HepG2 (cell line): Measurements from ENCODE around the gene CHST11. TPM values are rescaled to one million over a fixed set of nuclear protein-coding genes. Genes with fewer than 3 reads are reported as not detected.

Experiments
- ATAC-seq: fragments of 200-7000 bp; cut with Tn5 transposase; 3 replicates; pipeline ENCODE4 v1.9.1; 2020; ENCODE audit warnings: mild to moderate bottlenecking, moderate library complexity
- BruUV-seq: library from RNA; stranded (reverse); fragments of 400-500 nt; replicated peaks from 2 replicates; lab custom pipeline; 2021; lab: Mats Ljungman, UMichigan
- CTCF ChIA-PET: fragments of 300-600 bp; formaldehyde crosslinking; extraction: SDS; loops from one replicate; lab custom pipeline; 2021; ENCODE audit warnings: low total read pairs, inconsistent platforms, low intra/inter-chr PET ratio; lab: Yijun Ruan, JAX
- POLR2A ChIA-PET: fragments of 350-600 bp; sonication (Branson Sonifier 250); formaldehyde crosslinking; loops from one replicate; lab custom pipeline; 2020; ENCODE audit warnings: antibody characterized with exemption, inconsistent platforms; lab: Yijun Ruan, JAX
- DNase-seq: peaks from one replicate; pipeline ENCODE4 v3.0.0-alpha.2; 2015; ENCODE audit warnings: low spot score
- FAIRE-seq: peaks from 3 replicates; lab custom pipeline; 2011; peaks lifted over from hg19 to GRCh38; lab: Jason Lieb, UNC
- H2AFZ ChIP-seq: one replicate; pipeline ENCODE4 v1.6.1; 2011; ENCODE audit warnings: low read length, inconsistent platforms
- H3K27ac ChIP-seq: fragments of 300-600 bp; 3 replicates; pipeline ENCODE4 v1.8.0; 2011; ENCODE audit warnings: mixed run types, mild to moderate bottlenecking, mixed read lengths, low read length, inconsistent platforms; ENCODE audit not compliant: insufficient read depth; ENCODE audit errors: extremely low read length
- H3K27me3 ChIP-seq, 2 experiments: fragments of 200-600 bp in 1 of 2; 2 replicates in 1 of 2; 3 replicates in 1 of 2; pipeline versions ENCODE4 v1.6.0 to v1.8.0; 2011; ENCODE audit warnings: low read length in 2 of 2, mild to moderate bottlenecking in 2 of 2, moderate library complexity in 2 of 2, inconsistent platforms in 1 of 2; ENCODE audit not compliant: insufficient read depth in 2 of 2, control insufficient read depth in 1 of 2
- H3K36me3 ChIP-seq, 2 experiments: fragments of 200-600 bp in 1 of 2; replicated peaks in 1 of 2; 2 replicates in 1 of 2; 3 replicates in 1 of 2; pipeline versions ENCODE4 v1.5.1 to v1.8.0; 2011; ENCODE audit warnings: low read length in 2 of 2, inconsistent platforms in 1 of 2; ENCODE audit not compliant: insufficient read depth in 2 of 2, control insufficient read depth in 1 of 2
- H3K4me1 ChIP-seq: 2 replicates; pipeline ENCODE4 v1.5.1; 2012; ENCODE audit warnings: low read length, inconsistent platforms; ENCODE audit not compliant: insufficient read depth
- H3K4me2 ChIP-seq: 2 replicates; pipeline ENCODE4 v1.6.0; 2011; ENCODE audit warnings: low read depth, low read length, inconsistent platforms
- H3K4me3 ChIP-seq, 3 experiments: fragments of 200-600 bp in 1 of 3; sonication (generic), shearing (Covaris generic) in 1 of 3; replicated peaks in 1 of 3; 2 replicates each; pipeline ENCODE4 v1.5.1; 2011 to 2016; ENCODE audit warnings: low read length in 3 of 3, inconsistent platforms in 2 of 3, low read depth in 2 of 3, mild to moderate bottlenecking in 2 of 3, control low read depth in 1 of 3, mixed read lengths in 1 of 3; ENCODE audit not compliant: insufficient read depth in 1 of 3
- H3K79me2 ChIP-seq: one replicate; pipeline ENCODE4 v1.6.1; 2011; ENCODE audit warnings: low read length, inconsistent platforms; ENCODE audit not compliant: insufficient read depth
- H3K9ac ChIP-seq: 2 replicates; pipeline ENCODE4 v1.6.0; 2011; ENCODE audit warnings: mild to moderate bottlenecking, low read depth, low read length, inconsistent platforms; ENCODE audit not compliant: insufficient read depth
- H3K9me3 ChIP-seq: 2 replicates; pipeline ENCODE4 v1.5.1; 2012; ENCODE audit warnings: mild to moderate bottlenecking, low read length
- H4K20me1 ChIP-seq: 2 replicates; pipeline ENCODE4 v1.6.0; 2011; ENCODE audit warnings: inconsistent platforms, mild to moderate bottlenecking, low read length, moderate library complexity; ENCODE audit not compliant: insufficient read depth
- ASH2L ChIP-seq: fragments of 300-600, 200-600 bp; sonication (generic); IDR thresholded peaks from 2 replicates; pipeline ENCODE4 v1.7.0; 2017; ENCODE audit warnings: low read depth, mild to moderate bottlenecking, moderate library complexity, mixed read lengths, low read length; ENCODE audit not compliant: insufficient read length
- KMT2A ChIP-seq: sonication (generic); formaldehyde crosslinking; IDR thresholded peaks from 2 replicates; pipeline ENCODE4 v1.4.0; 2020; ENCODE audit warnings: missing genetic modification reagents
- MEIS2 ChIP-seq: sonication (generic); formaldehyde crosslinking; IDR thresholded peaks from 2 replicates; pipeline ENCODE4 v1.9.0; 2021; ENCODE audit warnings: mild to moderate bottlenecking, missing genetic modification reagents
- MTA3 ChIP-seq: sonication (generic); formaldehyde crosslinking; IDR thresholded peaks from 2 replicates; pipeline ENCODE4 v1.4.0; 2020; ENCODE audit warnings: missing genetic modification reagents
- RXRB ChIP-seq: IDR thresholded peaks from 2 replicates; pipeline ENCODE4 v1.6.1; 2016; ENCODE audit warnings: borderline replicate concordance, missing genetic modification reagents, missing compliant biosample characterization
- SETDB1 ChIP-seq: sonication (generic); formaldehyde crosslinking; IDR thresholded peaks from 2 replicates; pipeline ENCODE4 v1.5.1; 2020; ENCODE audit warnings: missing genetic modification reagents, mild to moderate bottlenecking, borderline replicate concordance
- ZNF232 ChIP-seq: sonication (generic); formaldehyde crosslinking; IDR thresholded peaks from 2 replicates; pipeline ENCODE4 v1.4.0; 2020; ENCODE audit warnings: missing genetic modification reagents, borderline replicate concordance
- ZNF337 ChIP-seq: sonication (generic); formaldehyde crosslinking; IDR thresholded peaks from 2 replicates; pipeline ENCODE4 v1.5.1; 2020; ENCODE audit warnings: missing genetic modification reagents, low read depth, mild to moderate bottlenecking, borderline replicate concordance
- ZNF768 ChIP-seq: sonication (generic); formaldehyde crosslinking; IDR thresholded peaks from 2 replicates; pipeline ENCODE4 v1.4.0; 2020; ENCODE audit warnings: missing genetic modification reagents
- ZNF782 ChIP-seq: sonication (generic); formaldehyde crosslinking; IDR thresholded peaks from 2 replicates; pipeline ENCODE4 v1.4.0; 2020; ENCODE audit warnings: missing genetic modification reagents, mild to moderate bottlenecking, borderline replicate concordance
- WGBS: methylation state at CpG from one replicate; pipeline ENCODE4 v1.1.6; 2017; ENCODE audit warnings: low lambda C conversion rate; 5-methylcytosine and 5-hydroxymethylcytosine counted together
- in situ Hi-C: cut with HindIII; loops from 2 replicates; pipeline ENCODE4 v1.10.0; 2017; ENCODE audit warnings: low pct_unique_long_range_greater_than_20kb; ENCODE audit not compliant: extremely low pct_ligation_motif_present
- intact Hi-C: fragments of 100-400 bp; cut with micrococcal nuclease; formaldehyde crosslinking; loops from one replicate; pipeline ENCODE4 v1.10.0; 2022; ENCODE audit not compliant: unreplicated experiment
- polyA plus RNA-seq, 8 experiments: library from polyadenylated mRNA; depleted of rRNA in 3 of 8; stranded (reverse) in 7 of 8; unstranded in 1 of 8; fragments of >200 nt; fragmentation: Illumina TruSeq in 4 of 8; extraction: Trizol in 4 of 8; gene quantifications; 2 replicates each; pipeline versions ENCODE4 v1.2.1 to v1.2.3, GENCODE V29; 2011 to 2016; ENCODE audit warnings: low read depth in 4 of 8, missing spikeins in 1 of 8, mixed read lengths in 1 of 8; ENCODE audit not compliant: insufficient read depth in 1 of 8
- total RNA-seq, 5 experiments: library from RNA; depleted of rRNA; stranded (reverse); fragments of >200 nt; fragmentation: Illumina TruSeq; extraction: Trizol; gene quantifications; 2 replicates each; pipeline ENCODE4 v1.2.3, GENCODE V29; 2016; ENCODE audit warnings: low read depth in 1 of 5
- TF ChIP-seq, protein P1 (sequence below): sonication (generic); formaldehyde crosslinking; IDR thresholded peaks from 2 replicates; pipeline ENCODE4 v1.5.0; 2020; ENCODE audit warnings: mild to moderate bottlenecking, missing genetic modification reagents
- TF ChIP-seq, protein P2 (sequence below): sonication (generic); formaldehyde crosslinking; IDR thresholded peaks from 2 replicates; pipeline ENCODE4 v1.9.0; 2021; ENCODE audit warnings: missing genetic modification reagents, borderline replicate concordance
- TF ChIP-seq, protein P3 (sequence below): sonication (generic); formaldehyde crosslinking; IDR thresholded peaks from 2 replicates; pipeline ENCODE4 v1.5.1; 2020; ENCODE audit warnings: missing genetic modification reagents, mild to moderate bottlenecking, borderline replicate concordance

Gene CHST11
- total and polyA plus RNA-seq, 2 of the 13 experiments (the other 11 are each of a cell fraction or from before 2014, with no cell fraction given) = 0.15 TPM; not detected in 1

DNA sequence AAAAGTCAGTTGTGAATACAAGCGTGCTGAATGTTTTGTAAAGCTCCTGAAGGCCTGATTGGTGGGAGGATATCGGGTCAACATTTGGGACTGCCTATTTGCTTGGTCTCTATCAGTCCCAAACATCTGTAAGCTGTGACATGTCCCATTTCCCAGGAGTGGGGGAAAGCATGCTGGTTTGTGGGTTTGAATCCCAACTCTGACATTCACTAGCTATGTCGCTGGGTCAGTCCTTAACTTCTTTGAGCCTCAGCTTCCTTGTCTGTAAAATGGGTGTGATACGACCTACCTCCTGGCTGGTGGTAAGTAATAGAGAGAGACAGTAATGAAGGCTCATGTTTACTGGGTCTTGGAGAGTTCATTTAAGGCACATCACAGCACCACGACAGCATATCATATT lies 136.7 kb downstream of the CHST11 start:
- in situ Hi-C loops = no loop called here
- no peaks in the 10 kb centered on the region for H3K4me1 ChIP-seq
- BruUV-seq = no TSS peak

DNA sequence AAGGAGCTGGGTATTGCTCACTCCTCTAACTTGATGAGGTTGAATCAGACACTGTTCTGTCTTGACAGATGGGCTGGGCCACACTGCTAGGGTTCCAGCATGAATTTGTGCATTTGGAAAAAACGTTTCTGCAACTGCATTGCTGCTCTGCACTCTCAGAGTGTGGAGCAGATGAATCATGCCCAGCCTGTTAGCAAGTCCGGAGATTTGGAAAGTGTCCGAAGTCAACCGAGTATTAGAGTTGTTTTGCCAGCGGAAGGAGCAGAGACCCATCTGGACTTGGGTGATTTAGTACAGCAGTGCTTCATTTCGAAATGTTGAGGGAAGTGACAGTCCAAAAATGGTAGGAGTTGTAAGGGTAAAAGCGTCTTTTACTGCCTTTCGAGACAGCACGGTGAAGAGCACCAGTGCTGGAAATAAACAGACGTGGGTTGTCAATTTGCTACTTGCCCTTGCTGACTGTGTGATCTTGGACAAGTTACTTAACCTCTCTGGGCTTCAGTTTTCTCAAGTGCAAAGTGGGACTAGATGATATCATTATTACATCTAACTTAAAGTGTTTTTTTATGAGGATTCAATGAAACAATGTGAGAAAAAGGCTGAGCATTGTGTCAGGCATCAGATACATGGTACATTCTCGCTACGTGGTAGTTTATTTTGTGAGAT lies 139.5 kb downstream of the CHST11 start:
- BruUV-seq = no TSS peak
- TF ChIP-seq KMT2A (CRISPR knock-in tag) = no peak
- TF ChIP-seq MTA3 = no peak
- TF ChIP-seq ZNF232 (CRISPR knock-in tag) = no peak
- TF ChIP-seq, protein P1, sequence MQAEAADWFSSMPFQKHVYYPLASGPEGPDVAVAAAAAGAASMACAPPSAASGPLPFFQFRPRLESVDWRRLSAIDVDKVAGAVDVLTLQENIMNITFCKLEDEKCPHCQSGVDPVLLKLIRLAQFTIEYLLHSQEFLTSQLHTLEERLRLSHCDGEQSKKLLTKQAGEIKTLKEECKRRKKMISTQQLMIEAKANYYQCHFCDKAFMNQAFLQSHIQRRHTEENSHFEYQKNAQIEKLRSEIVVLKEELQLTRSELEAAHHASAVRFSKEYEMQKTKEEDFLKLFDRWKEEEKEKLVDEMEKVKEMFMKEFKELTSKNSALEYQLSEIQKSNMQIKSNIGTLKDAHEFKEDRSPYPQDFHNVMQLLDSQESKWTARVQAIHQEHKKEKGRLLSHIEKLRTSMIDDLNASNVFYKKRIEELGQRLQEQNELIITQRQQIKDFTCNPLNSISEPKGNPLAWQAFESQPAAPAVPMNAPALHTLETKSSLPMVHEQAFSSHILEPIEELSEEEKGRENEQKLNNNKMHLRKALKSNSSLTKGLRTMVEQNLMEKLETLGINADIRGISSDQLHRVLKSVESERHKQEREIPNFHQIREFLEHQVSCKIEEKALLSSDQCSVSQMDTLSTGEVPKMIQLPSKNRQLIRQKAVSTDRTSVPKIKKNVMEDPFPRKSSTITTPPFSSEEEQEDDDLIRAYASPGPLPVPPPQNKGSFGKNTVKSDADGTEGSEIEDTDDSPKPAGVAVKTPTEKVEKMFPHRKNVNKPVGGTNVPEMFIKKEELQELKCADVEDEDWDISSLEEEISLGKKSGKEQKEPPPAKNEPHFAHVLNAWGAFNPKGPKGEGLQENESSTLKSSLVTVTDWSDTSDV = no peak
- TF ChIP-seq, protein P2, sequence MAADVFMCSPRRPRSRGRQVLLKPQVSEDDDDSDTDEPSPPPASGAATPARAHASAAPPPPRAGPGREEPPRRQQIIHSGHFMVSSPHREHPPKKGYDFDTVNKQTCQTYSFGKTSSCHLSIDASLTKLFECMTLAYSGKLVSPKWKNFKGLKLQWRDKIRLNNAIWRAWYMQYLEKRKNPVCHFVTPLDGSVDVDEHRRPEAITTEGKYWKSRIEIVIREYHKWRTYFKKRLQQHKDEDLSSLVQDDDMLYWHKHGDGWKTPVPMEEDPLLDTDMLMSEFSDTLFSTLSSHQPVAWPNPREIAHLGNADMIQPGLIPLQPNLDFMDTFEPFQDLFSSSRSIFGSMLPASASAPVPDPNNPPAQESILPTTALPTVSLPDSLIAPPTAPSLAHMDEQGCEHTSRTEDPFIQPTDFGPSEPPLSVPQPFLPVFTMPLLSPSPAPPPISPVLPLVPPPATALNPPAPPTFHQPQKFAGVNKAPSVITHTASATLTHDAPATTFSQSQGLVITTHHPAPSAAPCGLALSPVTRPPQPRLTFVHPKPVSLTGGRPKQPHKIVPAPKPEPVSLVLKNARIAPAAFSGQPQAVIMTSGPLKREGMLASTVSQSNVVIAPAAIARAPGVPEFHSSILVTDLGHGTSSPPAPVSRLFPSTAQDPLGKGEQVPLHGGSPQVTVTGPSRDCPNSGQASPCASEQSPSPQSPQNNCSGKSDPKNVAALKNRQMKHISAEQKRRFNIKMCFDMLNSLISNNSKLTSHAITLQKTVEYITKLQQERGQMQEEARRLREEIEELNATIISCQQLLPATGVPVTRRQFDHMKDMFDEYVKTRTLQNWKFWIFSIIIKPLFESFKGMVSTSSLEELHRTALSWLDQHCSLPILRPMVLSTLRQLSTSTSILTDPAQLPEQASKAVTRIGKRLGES (CRISPR knock-in tag) = no peak
- no peak for TF ChIP-seq MEIS2 (CRISPR knock-in tag)
- TF ChIP-seq ZNF782 = no peak
- TF ChIP-seq ASH2L = no peak
- no peak for DNase-seq
- FAIRE-seq = no peak
- CTCF ChIA-PET = no interaction called here
- Histone ChIP-seq H3K4me1 (no peaks in the 10 kb centered on the region), H3K9me3 (no peaks in the 10 kb centered on the region), H3K9ac (no peak overlapping the region), H4K20me1 (no peaks in the 10 kb centered on the region), H3K4me2 (no peak overlapping the region), H3K27me3 (peaks cover 2 to 22% of the 10 kb centered on the region in 2 experiments; a peak in 3 of 5 replicates), H3K4me3 (no peak overlapping the region), H3K79me2 (no peaks in the 10 kb centered on the region), H3K27ac (no peak overlapping the region), H2AFZ (no peak overlapping the region), H3K36me3 (no peaks in the 10 kb centered on the region)
- in situ Hi-C loops (no loop called here), intact Hi-C loops (no loop called here)
- WGBS = 18% methylated on average over 12 of the region's 12 CpGs
- POLR2A ChIA-PET = no interaction called here
- no peak for ATAC-seq

More for the DNA sequence above, 136.7 kb downstream of the CHST11 start:
- H2AFZ ChIP-seq = no peak overlapping the region
- CTCF ChIA-PET = no interaction called here
- DNase-seq (no peak), ATAC-seq (no peak), FAIRE-seq (no peak)
- H3K4me2 ChIP-seq = no peak overlapping the region
- intact Hi-C loops = no loop called here
- WGBS = 2% methylated on average over 5 of the region's 5 CpGs
- H3K36me3 ChIP-seq = no peaks in the 10 kb centered on the region
- H3K27me3 ChIP-seq = peaks cover 2 to 25% of the 10 kb centered on the region in 2 experiments; a peak in 3 of 5 replicates
- POLR2A ChIA-PET = no interaction called here
- H3K9ac ChIP-seq = no peak overlapping the region
- no peak overlapping the region for H3K4me3 ChIP-seq
- no peak overlapping the region for H3K27ac ChIP-seq
- H3K9me3 ChIP-seq = no peaks in the 10 kb centered on the region
- TF ChIP-seq ZNF768 = no peak
- TF ChIP-seq, protein P3, sequence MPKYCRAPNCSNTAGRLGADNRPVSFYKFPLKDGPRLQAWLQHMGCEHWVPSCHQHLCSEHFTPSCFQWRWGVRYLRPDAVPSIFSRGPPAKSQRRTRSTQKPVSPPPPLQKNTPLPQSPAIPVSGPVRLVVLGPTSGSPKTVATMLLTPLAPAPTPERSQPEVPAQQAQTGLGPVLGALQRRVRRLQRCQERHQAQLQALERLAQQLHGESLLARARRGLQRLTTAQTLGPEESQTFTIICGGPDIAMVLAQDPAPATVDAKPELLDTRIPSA (CRISPR knock-in tag) = no peak
- no peak for TF ChIP-seq ZNF337 (CRISPR knock-in tag)
- no peak for TF ChIP-seq SETDB1 (CRISPR knock-in tag)
- TF ChIP-seq RXRB (CRISPR knock-in tag) = no peak
- H3K79me2 ChIP-seq = no peaks in the 10 kb centered on the region
- no peaks in the 10 kb centered on the region for H4K20me1 ChIP-seq
